ENCODE results near the gene ZMYND15.
"Not testable (repeated sequence)": the region's sequence is repeated elsewhere in the genome, so short reads cannot be mapped to it uniquely, and the experiment has no call there.

ZMYND15 gene, protein sequence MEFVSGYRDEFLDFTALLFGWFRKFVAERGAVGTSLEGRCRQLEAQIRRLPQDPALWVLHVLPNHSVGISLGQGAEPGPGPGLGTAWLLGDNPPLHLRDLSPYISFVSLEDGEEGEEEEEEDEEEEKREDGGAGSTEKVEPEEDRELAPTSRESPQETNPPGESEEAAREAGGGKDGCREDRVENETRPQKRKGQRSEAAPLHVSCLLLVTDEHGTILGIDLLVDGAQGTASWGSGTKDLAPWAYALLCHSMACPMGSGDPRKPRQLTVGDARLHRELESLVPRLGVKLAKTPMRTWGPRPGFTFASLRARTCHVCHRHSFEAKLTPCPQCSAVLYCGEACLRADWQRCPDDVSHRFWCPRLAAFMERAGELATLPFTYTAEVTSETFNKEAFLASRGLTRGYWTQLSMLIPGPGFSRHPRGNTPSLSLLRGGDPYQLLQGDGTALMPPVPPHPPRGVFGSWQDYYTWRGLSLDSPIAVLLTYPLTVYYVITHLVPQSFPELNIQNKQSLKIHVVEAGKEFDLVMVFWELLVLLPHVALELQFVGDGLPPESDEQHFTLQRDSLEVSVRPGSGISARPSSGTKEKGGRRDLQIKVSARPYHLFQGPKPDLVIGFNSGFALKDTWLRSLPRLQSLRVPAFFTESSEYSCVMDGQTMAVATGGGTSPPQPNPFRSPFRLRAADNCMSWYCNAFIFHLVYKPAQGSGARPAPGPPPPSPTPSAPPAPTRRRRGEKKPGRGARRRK

DNA sequence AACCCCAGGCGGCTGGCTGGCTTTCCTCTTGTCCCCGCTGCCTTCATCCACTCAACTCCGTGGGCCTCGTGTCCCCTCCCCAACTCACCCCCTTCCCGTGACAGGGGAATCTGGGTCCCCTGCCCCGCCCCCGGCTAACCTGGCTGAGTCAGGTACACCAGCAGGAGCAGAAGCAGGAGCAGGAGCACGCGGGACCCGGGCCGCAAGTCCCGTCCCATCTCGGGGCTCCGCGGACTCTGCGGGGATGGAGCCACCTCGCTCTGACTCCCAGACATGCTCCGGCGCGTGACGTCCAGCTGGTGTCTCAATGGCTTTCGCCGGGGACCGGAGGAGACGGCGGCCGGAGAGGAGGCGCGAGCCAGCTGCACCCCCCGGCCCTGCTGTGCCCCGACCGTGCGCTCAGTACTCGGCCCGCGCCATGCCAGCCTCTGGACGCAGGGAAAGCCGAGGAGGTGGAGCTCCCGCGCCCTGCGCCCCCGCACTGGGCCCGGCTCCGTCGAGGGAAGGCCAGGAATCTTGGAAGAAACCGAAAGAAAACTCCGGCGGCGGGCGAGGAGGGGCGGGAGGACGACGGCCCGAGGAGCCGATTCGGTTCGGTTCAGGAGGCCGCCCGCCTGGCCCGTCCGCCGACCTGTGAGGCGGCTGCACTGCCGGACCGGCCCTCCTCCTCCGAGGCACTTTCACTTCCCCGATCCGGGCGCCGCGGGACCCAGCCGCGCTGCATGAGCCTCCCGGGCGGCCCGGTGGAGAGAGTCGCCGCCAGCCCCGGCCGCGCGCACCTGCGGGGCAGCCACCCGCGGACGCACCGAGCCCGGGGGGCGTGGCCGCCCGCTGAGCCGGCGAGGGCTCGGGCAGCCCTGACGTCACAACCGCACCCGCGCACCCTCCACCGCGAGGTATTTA lies at the start of gene ZMYND15, which contains the start of gene CXCL16:
Gene ZMYND15, plus strand, starts transcription at position 712 of the 903 bp plus-strand sequence. CDS start 716 bp downstream, outside the sequence.
Gene CXCL16, minus strand, starts transcription at position 807 of the 903 bp plus-strand sequence. Its CDS starts 589 bp downstream, at position 218.
- FAIRE-seq (no peak), DNase-seq (ENCODE audit: low spot score) (peak; percentile 54)

DNA sequence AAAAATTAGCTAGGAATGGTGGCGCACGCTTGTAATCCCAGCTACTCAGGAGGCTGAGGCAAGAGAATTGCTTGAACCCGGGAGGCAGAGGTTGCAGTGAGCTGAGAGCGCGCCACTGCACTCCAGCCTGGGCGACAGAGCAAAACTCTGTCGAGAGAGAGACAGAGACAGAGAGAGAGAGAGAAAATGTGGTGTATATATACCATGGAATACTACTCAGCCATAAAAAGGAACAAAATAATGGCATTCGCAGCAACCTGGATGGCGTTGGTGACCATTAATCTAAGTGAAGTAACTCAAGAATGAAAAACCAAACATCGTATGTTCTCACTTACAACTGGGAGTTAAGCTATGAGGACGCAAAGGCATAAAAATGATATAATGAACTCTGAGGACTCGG lies 49.8 kb upstream of the ZMYND15 start:
- FAIRE-seq; DNase-seq (ENCODE audit: low spot score): not testable (repeated sequence)

DNA sequence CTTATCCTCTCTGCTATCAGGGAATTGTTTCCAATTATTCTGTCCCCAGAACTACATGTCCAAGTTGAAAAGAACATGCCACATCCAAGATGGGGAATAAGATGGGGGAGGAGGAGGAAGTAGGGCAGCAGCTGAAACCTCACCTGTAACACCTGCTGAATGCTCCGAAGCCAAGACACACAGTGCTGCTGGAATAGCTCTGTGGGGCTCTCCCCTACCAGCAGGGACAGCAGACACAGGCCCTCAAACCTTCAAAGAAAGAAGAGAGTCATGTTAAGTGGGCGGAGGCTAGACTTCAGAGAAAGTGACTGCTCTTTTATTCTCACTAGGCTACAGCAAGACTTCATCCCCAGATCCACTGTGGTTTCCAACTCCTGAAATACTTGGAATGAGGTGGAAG lies 48.9 kb upstream of the ZMYND15 start:
- FAIRE-seq, result no peak
- DNase-seq (ENCODE audit: low spot score), result no peak

DNA sequence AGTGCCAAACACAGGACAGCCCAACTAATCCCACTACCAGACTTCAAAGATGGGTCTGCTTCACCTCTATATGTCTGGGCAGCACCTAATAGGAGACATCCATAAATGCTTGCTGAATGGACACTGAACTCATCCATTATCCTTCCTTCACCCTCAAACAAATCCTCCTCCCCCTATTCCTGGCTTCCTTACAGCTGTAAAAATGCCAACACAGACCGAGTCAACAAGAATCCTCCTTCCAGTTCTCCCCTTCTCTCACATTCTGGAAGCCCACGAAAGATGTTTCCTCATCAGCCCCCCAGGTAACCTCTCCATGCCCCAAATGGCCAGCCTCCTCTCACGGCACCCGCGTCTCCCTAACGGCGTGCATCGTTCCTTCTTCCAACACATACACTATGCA lies 47.9 kb upstream of the ZMYND15 start:
- DNase-seq (ENCODE audit: low spot score), result no peak
- FAIRE-seq, result no peak

DNA sequence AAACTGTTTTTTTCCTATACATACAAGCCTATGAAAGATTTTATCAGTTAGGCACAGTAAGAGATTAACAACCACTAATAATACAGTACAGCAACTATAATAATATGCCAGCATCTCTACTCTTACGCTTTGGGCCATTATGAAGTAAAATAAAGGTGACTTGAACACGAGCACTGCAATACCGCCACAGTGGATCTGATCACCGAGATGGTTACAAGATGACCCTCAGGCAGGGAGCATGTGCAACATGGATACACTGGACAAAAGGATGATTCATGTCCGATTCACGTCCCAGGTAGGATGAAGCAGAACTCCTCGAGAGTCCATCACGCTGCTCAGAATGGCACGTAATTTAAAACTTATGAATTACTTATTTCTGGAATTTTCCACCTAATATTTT lies 46.2 kb upstream of the ZMYND15 start:
- no peak for FAIRE-seq
- DNase-seq (ENCODE audit: low spot score), result no peak

DNA sequence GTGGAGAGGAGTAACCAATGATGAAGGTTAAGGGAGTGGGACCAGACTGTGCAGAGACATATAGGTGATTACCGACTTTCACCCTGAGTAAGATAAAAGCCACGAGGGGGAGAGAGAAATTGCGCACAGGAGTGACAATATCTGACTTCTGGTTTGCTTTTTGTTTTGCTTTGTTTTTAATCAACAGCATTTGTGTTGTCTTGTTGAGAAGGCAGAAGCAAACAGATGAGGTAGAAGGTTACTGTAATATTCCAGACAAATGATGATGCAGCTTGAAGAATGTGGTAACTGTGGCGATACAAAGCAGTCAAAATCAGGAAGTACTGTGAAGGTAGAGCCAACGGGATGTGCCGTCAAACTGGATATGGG lies 43.2 kb upstream of the ZMYND15 start:
- DNase-seq (ENCODE audit: low spot score) (no peak), FAIRE-seq (no peak)

DNA sequence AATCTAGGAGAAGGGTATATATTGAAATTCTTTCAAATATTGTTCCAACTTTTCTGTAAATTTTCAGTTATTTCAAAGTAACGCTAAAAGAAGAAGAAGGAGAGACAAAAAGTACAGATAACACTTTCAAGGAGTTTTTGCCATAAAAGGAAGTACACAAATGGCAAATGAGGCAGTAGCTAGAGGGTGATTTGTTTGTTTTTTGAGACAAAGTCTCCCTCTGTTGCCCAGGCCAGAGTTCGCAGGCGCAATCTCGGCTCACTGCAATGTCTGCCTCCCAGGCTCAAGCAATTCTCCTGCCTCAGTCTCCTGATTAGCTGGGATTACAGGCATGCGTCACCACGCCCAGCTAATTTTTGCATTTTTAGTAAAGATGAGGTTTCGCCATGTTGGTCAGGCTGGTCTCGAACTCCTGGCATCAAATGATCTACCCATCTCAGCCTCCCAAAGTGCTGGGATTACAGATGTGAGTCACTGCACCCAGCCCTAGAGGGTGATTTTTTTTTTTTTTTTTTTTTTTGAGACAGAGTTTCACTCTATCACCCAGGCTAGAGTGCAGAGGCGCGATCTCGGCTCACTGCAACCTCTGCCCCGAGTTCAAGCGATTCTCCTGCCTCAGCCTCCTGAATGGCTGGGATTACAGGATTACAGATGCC lies 40.1 kb upstream of the ZMYND15 start:
- FAIRE-seq; DNase-seq (ENCODE audit: low spot score): not testable (repeated sequence)

DNA sequence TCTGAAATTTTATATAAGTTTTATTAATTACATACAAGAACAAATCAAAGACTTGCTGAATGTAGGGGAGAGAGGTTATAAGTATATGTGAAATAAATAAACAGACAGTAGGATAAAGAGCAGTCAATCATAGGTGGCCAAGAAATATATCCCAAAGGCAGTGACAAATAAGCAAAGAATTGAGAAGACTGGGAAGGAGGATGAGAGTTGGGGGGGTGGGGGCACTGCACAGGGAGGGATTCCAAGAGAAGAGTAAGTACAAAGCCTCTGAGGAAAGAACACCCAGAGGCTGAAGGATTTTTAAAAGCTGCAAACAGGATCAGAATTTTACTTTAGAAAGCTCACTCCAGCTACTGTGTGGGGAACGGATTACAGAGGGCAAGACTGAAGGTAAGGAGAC lies 38.5 kb upstream of the ZMYND15 start:
- no peak for FAIRE-seq
- DNase-seq (ENCODE audit: low spot score), result no peak

DNA sequence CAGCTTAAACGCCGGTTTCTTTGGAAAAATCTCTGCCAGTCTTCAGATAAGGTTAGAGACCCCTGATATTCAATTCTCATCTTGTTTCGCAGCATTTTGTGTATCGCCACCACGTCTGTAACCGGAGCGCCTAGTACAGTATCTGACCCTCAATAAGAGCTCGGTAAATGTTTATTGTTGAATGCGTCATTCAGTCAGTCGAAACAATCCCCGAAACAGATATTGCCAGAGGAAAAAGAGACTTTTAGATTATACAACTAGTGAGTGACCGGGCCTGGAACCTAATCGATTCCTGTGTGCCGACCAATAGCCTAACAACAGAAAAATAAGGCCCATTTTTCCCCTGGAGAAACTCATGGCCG lies 36.3 kb upstream of the ZMYND15 start:
- DNase-seq (ENCODE audit: low spot score) (no peak), FAIRE-seq (no peak)

DNA sequence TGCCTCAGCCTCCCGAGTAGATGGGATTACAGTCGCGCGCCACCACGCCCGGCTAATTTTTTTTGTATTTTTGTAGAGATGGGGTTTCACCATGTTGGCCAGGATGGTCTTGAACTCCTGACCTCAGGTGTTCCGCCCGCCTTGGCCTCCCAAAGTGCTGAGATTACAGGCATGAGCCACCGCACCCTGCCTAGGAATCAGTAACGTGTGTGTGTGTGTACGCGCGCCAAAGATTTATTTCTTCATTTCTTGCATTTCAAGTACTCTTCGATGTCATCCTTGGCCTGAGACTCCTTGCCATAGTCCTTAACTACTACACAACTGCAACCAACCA lies 35.1 kb upstream of the ZMYND15 start:
- FAIRE-seq; DNase-seq (ENCODE audit: low spot score): not testable (repeated sequence)

DNA sequence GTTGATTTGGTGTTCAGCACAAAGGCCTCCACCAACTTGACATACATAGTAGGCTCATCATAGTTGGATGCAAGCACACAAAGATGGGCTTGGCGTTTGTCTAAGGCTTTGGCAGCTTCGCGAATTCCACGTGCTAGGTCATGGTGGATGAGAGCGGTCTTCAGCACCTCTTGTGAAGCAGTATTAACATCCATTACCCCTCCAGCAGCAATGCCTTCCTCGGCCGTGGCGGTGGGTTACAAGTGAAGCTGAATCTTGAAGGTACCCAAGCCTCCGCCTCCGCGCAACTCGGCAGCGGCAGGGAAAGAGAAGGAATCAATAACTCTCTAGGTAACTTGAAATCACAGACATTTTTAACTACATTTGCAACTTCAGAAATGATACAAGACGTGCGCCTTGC lies 34.6 kb upstream of the ZMYND15 start:
- FAIRE-seq, result no peak
- no peak for DNase-seq (ENCODE audit: low spot score)

DNA sequence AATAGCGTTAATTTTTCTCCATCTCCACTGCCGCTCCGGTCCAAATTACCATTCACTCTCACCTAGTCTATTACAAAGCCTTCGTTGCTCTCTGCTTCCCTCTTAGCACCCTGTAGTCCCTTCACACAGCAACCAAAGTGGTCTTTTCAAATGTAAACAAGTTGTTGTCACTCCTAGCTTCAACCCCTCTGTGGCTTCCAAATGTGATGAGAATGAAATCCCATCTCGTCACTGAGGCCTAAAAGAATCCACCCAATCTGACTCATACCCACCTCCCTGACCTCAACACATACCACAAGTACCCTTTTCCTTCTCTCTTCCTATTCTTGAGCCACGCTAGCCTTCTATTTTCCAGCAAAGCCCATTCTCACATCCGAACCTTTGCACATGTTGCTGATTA lies 33.5 kb upstream of the ZMYND15 start:
- no peak for DNase-seq (ENCODE audit: low spot score)
- peak; percentile 17 for FAIRE-seq

DNA sequence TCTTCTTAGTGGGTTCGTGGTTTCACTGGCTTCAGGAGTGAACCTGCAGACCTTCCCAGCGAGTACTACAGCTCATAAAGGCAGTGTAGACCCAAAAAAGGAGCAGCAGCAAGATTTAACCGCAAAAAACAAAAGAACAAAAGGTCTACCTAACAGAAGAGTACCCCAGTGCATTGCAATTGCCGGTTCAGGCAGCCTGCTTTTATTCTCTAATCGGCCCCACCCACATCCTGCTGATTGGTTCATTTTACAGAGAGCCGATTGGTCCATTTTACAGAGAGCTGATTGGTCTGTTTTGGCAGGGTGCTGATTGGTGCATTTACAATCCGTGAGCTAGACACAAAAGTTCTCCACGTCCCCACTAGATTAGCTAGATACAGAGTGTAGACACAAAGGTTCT lies 31.2 kb upstream of the ZMYND15 start:
- FAIRE-seq, result no peak
- DNase-seq (ENCODE audit: low spot score), result no peak

DNA sequence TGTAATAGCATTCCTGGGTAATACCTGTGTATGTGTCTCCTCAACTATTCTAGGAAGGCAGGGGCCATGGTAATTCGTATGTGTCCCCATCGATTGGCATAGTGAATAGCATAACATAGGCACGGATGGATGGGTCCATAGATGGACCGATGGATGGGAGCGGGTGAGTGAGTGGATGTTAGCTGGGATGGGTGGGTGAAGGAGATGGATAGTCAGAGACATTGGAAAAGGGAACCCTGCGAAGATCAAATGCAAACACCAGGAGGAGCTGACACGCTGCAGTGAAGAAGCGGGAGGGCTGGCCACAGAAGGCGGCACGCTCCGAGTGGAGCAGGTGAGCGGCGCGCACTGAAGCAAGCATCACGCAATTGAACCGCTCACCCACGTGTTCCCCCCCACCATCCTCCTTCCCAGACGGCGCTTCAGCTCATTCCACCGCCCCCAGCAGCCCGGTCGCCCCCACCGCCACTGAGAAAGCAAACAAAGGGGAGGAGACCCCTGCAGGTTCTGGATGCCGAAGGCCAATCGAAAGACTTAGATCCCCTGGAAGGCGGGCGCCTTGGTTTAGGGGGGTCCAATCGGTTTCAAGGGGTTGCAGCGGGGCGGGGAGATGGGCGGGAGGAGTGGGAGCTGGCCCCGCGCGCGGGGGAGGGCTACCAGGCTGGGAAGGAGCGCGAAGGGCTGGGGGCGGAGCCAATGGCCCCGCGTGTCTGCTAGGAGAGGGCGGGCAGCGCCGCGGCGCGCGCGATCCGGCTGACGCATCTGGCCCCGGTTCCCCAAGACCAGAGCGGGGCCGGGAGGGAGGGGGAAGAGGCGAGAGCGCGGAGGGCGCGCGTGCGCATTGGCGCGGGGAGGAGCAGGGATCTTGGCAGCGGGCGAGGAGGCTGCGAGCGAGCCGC lies 29.6 kb upstream of the ZMYND15 start, which contains the start of gene ARRB2:
Gene ARRB2, plus strand, starts transcription at position 839 of the 899 bp plus-strand sequence. CDS start 90 bp downstream, outside the sequence.
- FAIRE-seq, result peak; percentile 61
- DNase-seq (ENCODE audit: low spot score), result peak; percentile 95

DNA sequence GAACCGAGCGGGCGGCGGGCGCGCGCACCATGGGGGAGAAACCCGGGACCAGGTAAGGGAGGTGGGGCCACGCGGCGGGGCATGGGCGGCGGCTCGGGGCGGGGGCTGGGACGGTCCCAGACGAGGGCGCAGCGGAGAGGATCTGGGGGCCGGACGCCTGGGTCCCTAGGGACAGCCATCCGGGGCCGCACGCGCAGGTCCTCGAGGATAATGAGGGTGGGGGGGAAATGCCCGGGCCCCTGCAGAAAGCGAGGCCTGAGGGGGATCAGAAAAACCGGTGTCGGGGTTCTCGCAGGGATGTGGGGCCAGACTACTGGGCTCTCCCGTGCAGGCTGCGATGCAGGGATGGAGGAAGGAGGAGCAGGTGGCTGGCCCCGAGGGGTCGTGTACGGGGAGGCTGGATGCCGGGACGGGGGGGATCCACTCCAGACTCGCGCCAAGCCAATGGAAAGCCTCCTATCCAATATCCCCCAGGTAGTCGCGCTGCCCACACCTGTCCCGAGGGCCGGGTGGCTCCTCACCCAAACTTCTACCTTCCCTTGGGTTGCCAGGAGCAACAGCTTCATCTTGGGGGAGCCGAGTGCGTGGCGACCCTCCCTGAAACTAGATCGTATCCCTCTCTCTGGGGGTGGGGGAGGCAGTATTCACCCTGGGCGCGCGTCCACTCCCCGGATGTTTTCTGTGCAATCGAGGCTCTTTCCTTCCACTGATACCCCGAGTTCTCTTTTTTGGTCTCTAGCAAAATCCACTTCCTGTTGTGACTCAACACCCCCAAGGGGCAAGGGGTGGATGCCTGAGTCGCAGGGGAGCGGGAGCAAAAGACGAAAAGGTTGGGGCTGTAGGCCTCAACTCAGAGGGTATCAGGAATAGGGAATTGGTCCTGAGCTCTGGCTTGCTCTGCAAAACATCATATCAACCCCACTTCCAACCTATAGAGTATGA lies 28.7 kb upstream of the ZMYND15 start:
- DNase-seq (ENCODE audit: low spot score) (no peak), FAIRE-seq (no peak)

DNA sequence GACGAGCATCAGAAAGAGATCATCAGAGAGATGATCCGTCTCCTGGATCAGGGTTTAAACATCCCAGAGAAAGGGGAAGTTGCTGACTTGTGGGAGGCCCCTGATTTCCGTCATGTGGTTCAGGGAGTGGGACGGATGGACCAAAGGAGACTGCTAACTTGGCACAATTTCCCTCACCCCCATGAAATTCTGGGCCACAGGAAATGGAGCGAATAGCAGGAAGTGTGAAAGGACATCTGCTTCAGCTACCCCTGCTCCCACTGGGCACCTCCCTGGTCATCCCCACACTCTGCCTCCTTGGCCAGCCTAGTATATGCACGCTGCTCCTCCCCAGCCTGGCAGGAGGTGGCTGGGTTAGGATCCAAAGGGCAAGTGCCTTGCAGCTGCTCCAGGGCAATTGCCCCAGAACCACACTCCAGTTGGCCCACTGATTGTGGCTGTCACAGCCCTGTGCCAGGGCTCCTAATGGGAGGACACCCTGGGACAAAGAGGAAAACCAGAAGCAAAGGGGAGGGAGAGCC lies 27.9 kb upstream of the ZMYND15 start:
- DNase-seq (ENCODE audit: low spot score), result no peak
- FAIRE-seq, result no peak

DNA sequence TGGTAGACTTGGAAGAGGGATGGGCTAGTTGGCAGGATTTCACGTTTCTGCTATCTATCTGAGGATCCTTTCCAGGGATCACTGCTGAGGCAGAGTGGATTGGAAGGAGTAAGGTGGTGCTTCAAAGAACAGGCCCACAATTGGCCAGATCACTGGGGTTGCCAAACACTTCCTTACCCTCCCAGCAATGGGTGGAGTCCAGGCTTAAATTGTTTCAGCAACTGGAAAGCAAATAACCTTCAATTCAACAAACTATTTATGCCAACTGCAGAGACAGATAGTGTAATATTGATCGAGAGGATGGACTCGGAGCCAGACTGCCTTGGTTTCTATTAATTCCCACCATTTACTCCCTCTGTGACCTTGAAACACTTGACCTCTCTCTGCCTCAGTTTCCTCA lies 27.1 kb upstream of the ZMYND15 start:
- DNase-seq (ENCODE audit: low spot score), result no peak

DNA sequence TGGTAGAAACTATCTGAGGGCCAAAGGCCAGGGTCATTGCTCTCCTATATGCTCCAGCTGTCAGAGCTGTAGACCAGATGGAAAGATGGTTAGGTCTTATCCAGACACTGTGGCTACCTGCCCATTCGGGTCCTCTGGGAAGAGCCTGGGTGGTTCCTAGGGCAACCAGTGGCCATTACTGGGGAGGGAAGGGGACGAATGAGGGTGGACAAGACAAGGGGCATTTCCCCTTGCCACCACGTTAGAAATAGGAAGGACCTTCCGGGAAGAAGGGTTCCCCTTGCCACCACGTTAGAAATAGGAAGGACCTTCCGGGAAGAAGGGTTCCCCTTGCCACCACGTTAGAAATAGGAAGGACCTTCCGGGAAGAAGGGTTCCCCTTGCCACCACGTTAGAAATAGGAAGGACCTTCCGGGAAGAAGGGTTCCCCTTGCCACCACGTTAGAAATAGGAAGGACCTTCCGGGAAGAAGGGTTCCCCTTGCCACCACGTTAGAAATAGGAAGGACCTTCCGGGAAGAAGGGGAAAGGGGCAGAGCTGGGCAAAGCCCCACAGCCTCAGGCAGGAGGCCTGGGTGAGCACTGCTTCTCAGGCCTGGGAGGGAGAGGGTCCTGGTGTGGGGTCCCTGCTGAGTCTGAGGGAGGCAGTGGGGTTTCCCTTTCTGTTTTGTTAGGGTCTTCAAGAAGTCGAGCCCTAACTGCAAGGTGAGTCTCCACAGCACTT lies 25.1 kb upstream of the ZMYND15 start:
- DNase-seq (ENCODE audit: low spot score), result not testable (repeated sequence)

More for the DNA sequence above, 27.1 kb upstream of the ZMYND15 start:
- no peak for FAIRE-seq

More for the DNA sequence above, 25.1 kb upstream of the ZMYND15 start:
- not testable (repeated sequence) for FAIRE-seq
